Epithelial cell of alveolus of lung (primary cell): ENCODE results near the gene GPR68. TPM values are rescaled to one million over a fixed set of nuclear protein-coding genes. Genes with fewer than 3 reads are reported as not detected.

ENCODE experiments used
- total RNA-seq: library from RNA; depleted of rRNA; stranded (reverse); fragments of >200 nt; gene quantifications from 2 replicates; pipeline ENCODE4 v1.2.1, GENCODE V29; 2015

The GPR68 gene
- under 0.01 and 1.6 TPM in 2 replicates for total RNA-seq

GRCh38 chr14:91244501-91244901 lies at the start of gene GPR68:
TSS of gene GPR68 (minus strand) at chr14:91244704. CDS start at chr14:91235050, 9,654 bp downstream.

Other genes with a start within 250 kb of the GPR68 start
- 0.65 and 0.96 TPM in 2 replicates for gene RPS6KA5, start 184.1 kb downstream of the GPR68 start, total RNA-seq
- 24.3 and 30.3 TPM in 2 replicates for gene DGLUCY, start 130.6 kb downstream of the GPR68 start, total RNA-seq
- 0.72 and 0.78 TPM in 2 replicates for gene CCDC88C, start 173.1 kb upstream of the GPR68 start, total RNA-seq